ENCODE results near the gene C6orf47. TPM values are rescaled to one million over a fixed set of nuclear protein-coding genes. Genes with fewer than 3 reads are reported as not detected.

Gene C6orf47
- total and polyA plus RNA-seq, 2 donors from 2014 or later, result 25.5 to 26.5 TPM

GRCh38 chr6:31654574-31655348 lies 5.8 kb downstream of the C6orf47 start:
- peaks cover 0 to 38% (median 34%) of the 10 kb centered on the region in 3 donors for H3K4me1 ChIP-seq (ENCODE audit: control insufficient read depth in 2 of 3, insufficient read depth in 2 of 3, low read depth in 1 of 3, low read length in 3 of 3)
- no peak for FAIRE-seq
- intact Hi-C loops (cut with DNase I), result no loop called here
- H3K27me3 ChIP-seq (ENCODE audit: control insufficient read depth, insufficient read depth, low read length), result no peaks in the 10 kb centered on the region
- peaks cover 0 to 7% (median 5%) of the 10 kb centered on the region in 3 donors for H3K36me3 ChIP-seq (ENCODE audit: control insufficient read depth in 2 of 3, insufficient read depth in 3 of 3, low read length in 3 of 3)
- no peak for DNase-seq
- H3K4me3 ChIP-seq (ENCODE audit: low read length in 3 of 3), result peak overlapping the region in 1 of 3 donors; percentile 63
- no peak overlapping the region for H3K27ac ChIP-seq (ENCODE audit: low read depth in 2 of 2, low read length in 2 of 2)
- no peak for TF ChIP-seq CTCF (IDR thresholded peaks at IDR 0.05; ENCODE audit: borderline replicate concordance, extremely low read depth, insufficient read depth)
- no peak overlapping the region for H3K9ac ChIP-seq (ENCODE audit: low read length in 3 of 3)
- no peaks in the 10 kb centered on the region for H3K9me3 ChIP-seq (ENCODE audit: control insufficient read depth in 2 of 3, insufficient read depth in 1 of 3, low read length in 3 of 3)

- FAIRE-seq, result no peak
- H3K36me3 ChIP-seq (ENCODE audit: control insufficient read depth in 2 of 3, insufficient read depth in 3 of 3, low read length in 3 of 3), result peaks cover 6 to 22% (median 18%) of the 10 kb centered on the region in 3 donors
- peak overlapping the region; percentile 87 to 98 (median 97) for H3K4me3 ChIP-seq (ENCODE audit: low read length in 3 of 3)
- H3K27me3 ChIP-seq (ENCODE audit: control insufficient read depth, insufficient read depth, low read length), result no peaks in the 10 kb centered on the region
- peaks cover 0 to 24% (median 23%) of the 10 kb centered on the region in 3 donors for H3K4me1 ChIP-seq (ENCODE audit: control insufficient read depth in 2 of 3, insufficient read depth in 2 of 3, low read depth in 1 of 3, low read length in 3 of 3)
- TF ChIP-seq CTCF (IDR thresholded peaks at IDR 0.05; ENCODE audit: borderline replicate concordance, extremely low read depth, insufficient read depth), result no peak
- peak in 4 of 5 donors; percentile 91 to 98 (median 96) for DNase-seq
- peak overlapping the region; percentile 98 to 100 for H3K27ac ChIP-seq (ENCODE audit: low read depth in 2 of 2, low read length in 2 of 2)
- intact Hi-C loops (cut with DNase I), result no loop called here
- peak overlapping the region; percentile 71 to 98 (median 90) for H3K9ac ChIP-seq (ENCODE audit: low read length in 3 of 3)
- no peaks in the 10 kb centered on the region for H3K9me3 ChIP-seq (ENCODE audit: control insufficient read depth in 2 of 3, insufficient read depth in 1 of 3, low read length in 3 of 3)
Observed at GRCh38 chr6:31652925-31653724, 7.5 kb downstream of the C6orf47 start.

- Histone ChIP-seq H3K27me3 (ENCODE audit: control insufficient read depth, insufficient read depth, low read length) (no peaks in the 10 kb centered on the region), H3K36me3 (ENCODE audit: control insufficient read depth in 2 of 3, insufficient read depth in 3 of 3, low read length in 3 of 3) (peaks cover 10 to 27% (median 22%) of the 10 kb centered on the region in 3 donors), H3K4me3 (ENCODE audit: low read length in 3 of 3) (peak overlapping the region; percentile 87 to 98 (median 97)), H3K27ac (ENCODE audit: low read depth in 2 of 2, low read length in 2 of 2) (peak overlapping the region; percentile 98 to 100), H3K4me1 (ENCODE audit: control insufficient read depth in 2 of 3, insufficient read depth in 2 of 3, low read depth in 1 of 3, low read length in 3 of 3) (peaks cover 0 to 24% (median 17%) of the 10 kb centered on the region in 3 donors), H3K9me3 (ENCODE audit: control insufficient read depth in 2 of 3, insufficient read depth in 1 of 3, low read length in 3 of 3) (no peaks in the 10 kb centered on the region), H3K9ac (ENCODE audit: low read length in 3 of 3) (peak overlapping the region; percentile 90 to 98 (median 90))
- DNase-seq, result peak in 2 of 5 donors; percentile 79 to 90
- intact Hi-C loops (cut with DNase I), result no loop called here
- FAIRE-seq, result no peak
- TF ChIP-seq CTCF (IDR thresholded peaks at IDR 0.05; ENCODE audit: borderline replicate concordance, extremely low read depth, insufficient read depth), result no peak
Observed at GRCh38 chr6:31651602-31652191, 8.9 kb downstream of the C6orf47 start.

Data from kidney (tissue), 14 donors.